Measurements from ENCODE around the gene SLC7A6.

The SLC7A6 gene

GRCh38 chr16:68276223-68276622 lies 11.9 kb downstream of the SLC7A6 start:
- TF ChIP-seq CTCF (IDR thresholded peaks at IDR 0.05; ENCODE audit: low read depth, low read length) = no peak
- H3K4me3 ChIP-seq (ENCODE audit: low read depth, low read length) = no peak overlapping the region

- H3K4me3 ChIP-seq (ENCODE audit: low read depth, low read length) = no peak overlapping the region
- TF ChIP-seq CTCF (IDR thresholded peaks at IDR 0.05; ENCODE audit: low read depth, low read length) = no peak
These were observed 15.6 kb downstream of the SLC7A6 start for GRCh38 chr16:68279726-68280558.

GRCh38 chr16:68281368-68282063 lies 17.2 kb downstream of the SLC7A6 start:
- TF ChIP-seq CTCF (IDR thresholded peaks at IDR 0.05; ENCODE audit: low read depth, low read length) = no peak
- H3K4me3 ChIP-seq (ENCODE audit: low read depth, low read length) = no peak overlapping the region

GRCh38 chr16:68282064-68282452 lies 17.7 kb downstream of the SLC7A6 start:
- TF ChIP-seq CTCF (IDR thresholded peaks at IDR 0.05; ENCODE audit: low read depth, low read length) = no peak
- H3K4me3 ChIP-seq (ENCODE audit: low read depth, low read length) = no peak overlapping the region

GRCh38 chr16:68283346-68283745 lies 19.0 kb downstream of the SLC7A6 start:
- no peak overlapping the region for H3K4me3 ChIP-seq (ENCODE audit: low read depth, low read length)
- no peak for TF ChIP-seq CTCF (IDR thresholded peaks at IDR 0.05; ENCODE audit: low read depth, low read length)

- H3K4me3 ChIP-seq (ENCODE audit: low read depth, low read length) = no peak overlapping the region
- no peak for TF ChIP-seq CTCF (IDR thresholded peaks at IDR 0.05; ENCODE audit: low read depth, low read length)
These were observed 19.7 kb downstream of the SLC7A6 start for GRCh38 chr16:68283801-68284598.
